Hepatic stellate cell (primary cell): ENCODE data around the gene CORO2A.

Experiments
- DNase-seq: peaks from one replicate; pipeline ENCODE4 v3.0.0; 2011; ENCODE audit warnings: low spot score

The CORO2A gene

DNA sequence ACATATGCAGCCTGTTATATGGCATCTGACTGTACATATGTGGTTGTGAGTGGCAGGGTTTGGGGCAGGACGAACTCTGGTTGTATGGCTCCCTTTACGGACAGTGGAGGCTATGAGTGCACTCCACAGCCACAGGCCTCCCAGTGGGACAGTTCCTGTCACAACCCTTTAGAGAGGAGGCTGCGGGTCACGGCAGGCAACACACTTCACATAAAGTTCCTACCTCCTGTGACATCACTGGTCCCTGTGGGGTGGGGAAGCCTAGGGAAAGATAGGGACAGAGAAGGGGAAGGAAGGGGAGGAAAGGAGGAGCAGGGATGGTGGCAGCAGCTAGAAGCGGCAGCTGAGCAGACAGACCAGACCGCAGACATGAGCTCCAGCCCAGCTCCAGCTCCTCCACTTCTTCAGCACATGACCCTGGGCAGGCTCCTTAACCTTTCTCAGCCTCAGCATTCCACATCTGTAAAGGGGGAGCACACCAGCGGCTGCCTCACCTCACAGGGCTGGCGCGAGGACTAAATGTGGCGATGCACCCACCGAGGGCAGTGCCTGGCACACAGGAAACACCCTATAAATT is 27.4 kb upstream of the CORO2A start:
- DNase-seq: no peak

DNA sequence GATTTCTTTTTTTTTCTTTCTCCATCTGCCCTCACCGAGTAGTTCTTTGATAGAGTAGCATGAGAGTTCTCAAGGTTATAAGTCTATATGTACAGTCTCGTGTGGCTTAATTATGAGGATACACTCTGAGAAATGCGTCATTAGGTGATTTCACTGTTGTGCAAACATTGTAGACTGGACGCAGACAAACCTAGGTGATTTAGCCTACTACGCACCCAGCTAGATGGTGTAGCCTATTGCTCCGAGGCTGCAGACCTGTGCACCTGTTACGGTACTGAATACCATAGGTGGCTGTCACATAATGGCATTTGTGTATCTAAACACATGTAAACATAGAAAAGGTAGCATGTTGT is 26.9 kb upstream of the CORO2A start:
- DNase-seq: no peak

DNA sequence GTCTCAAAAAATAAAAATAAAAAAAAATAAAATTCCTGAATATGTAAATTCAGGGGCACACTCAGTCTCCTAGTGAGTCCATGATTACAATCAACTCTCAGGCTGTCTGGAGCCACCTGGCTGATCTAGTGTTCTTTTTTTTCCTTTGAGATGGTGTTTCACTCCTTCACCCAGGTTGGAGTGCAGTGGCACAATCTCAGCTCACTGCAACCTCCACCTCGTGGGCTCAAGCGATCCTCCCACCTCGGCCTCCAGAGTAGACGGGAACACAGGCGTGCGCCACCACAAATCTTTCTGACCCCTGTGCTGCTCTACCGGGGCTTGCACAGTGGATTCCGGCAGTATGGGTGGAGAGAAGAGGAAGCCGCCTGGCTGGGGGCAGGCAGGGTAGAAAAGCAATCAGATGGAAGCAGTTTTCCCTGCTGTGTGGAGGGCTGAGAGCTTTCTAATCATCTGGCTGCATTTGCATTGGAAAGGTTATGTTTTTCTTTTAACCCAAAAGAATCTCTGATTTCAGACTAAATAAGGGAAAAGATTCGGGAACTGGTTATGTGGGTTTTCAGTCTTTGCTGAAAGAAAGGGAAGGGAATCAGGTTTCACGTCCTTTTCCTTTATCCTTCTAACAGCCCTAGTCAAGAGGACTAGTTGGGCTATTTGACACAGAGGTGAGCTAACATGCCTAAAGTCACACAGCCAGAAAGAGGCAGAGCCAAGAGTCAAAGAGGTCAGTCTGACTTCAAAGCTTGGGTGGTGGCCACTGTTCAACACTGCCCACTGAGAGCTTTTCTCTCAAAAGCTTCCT is 26.3 kb upstream of the CORO2A start:
- no peak for DNase-seq

DNA sequence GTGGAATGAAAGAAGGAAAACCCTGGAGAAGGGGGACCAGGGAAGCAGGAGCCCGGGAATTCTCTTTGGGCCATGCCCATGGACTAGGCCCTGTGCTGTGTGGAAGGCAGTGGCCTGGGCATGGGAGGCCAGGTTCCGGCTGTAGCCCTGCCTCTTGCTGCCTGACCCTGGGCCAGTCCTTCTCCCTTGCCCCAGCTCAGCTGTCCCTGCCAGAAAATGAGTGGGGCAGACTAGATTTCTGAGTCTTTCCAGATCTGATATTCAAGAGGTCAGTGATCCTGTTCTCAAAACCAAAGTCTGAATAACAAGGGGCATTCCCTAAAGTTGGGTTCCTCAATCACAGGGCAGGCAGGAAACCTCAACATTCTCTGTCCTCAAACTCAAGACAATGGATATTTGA is 24.8 kb upstream of the CORO2A start:
- DNase-seq: no peak

DNA sequence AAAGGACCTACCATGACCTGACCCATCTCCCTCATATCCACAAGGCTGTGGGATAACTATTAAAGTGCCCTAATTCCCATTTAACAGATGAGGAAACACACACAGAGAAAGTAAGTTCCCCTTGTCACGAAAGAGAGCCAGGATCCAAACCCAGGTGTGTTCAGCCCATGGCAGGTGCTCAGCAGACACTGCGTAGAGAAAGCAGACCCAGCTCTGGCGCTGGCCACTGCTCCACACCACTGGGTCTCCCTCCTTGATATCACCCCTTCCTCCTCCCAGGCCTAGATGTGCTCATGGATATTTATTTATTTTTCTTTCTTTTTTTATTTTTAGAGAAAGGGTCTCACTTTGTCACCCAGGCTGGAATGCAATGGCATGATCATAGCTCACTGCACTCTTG is 24.0 kb upstream of the CORO2A start:
- no peak for DNase-seq

DNA sequence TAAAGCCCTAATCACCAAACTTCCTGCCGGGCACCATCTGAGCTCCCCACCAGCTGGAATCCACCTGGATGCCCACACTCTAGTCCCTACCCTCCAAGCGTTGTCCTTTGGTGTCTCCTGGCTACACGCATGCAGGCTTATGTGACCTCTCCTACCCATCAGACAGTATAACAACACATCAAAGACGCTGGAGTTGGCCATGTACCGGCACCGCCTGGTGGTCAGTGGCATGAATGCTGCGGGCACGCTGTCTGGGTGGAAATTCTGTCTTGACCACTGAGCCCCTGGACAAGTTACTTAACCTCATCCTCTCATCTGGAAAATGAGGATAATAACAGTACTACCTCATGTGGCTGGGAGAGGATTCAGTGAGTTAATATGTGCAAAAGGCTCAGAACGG is 23.4 kb upstream of the CORO2A start:
- peak; percentile 55 for DNase-seq

DNA sequence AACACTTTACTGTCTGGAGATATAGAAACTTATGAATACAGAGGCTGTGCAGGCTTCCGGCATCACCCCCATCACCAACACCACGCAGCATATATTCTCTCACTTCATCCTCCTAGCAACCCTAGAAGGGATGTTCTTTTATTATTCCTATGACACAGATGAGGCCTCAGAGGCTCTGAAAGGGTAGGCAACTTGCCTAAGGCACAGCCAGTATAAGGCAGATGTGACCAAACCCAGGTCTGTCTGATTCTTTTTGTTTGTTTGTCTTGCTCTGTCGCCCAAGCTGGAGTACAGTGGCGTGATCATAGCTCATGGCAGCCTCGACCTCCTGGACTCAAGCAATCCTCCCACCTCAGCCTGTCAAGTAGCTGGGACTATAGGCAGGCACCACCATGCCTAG is 22.8 kb upstream of the CORO2A start:
- peak; percentile 56 for DNase-seq

DNA sequence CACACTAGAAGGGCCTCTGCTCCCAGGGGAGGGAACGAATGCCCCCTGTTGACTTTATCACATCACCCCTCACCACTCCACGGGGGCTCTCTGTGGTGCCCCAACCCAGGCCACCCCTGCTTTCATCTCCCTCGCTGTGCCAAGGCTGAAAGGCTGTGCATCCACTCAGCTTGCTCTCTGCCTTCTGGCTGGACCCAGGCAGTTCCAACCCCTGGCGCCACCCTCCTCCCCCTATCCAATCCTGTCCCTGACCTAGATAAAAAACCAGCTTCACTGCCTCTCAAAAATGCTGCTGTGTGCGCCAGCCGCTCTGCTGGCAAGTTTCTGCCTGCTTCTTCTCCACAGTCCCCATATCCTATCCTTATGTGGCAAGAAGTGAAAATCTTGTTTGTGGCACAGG is 22.4 kb upstream of the CORO2A start:
- DNase-seq: no peak

DNA sequence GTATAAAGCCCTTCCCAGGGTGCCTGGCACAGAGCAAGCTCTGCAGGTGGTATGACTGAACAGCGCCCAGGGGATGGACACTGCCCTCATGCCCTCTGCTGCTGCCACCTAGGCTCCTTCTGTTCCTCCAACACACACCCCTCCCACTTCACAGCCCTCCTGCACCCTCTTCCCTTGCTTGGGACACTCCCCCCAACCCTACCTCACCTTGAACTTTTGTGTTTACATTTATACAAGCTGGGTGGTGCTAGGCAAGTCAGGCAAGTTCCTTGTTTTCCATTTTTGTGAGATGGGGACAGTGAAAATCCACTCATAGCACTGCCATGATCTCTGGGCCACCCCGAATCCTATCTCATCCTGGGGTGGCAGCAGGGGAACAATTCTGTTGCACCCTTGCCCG is 18.8 kb upstream of the CORO2A start:
- DNase-seq: no peak

DNA sequence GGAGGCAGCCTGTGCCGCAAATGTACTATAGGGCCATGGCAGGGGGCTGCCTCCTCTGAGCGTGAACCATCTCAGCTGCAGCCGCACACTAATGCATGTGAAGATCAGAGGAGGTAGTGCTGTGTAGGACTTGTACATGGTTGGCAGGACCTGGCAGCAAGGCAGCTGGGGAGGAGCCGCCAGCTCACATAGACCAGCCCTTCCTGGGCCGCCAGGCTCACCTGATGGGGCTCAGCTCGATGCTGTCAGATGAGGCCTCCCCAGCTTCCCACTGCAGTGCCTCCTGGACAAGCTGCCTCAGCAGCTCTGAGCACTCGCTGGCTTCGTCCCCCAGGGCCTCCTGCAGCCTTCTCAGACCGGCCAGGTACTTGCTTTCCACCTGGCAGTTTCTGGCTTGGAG is 18.0 kb upstream of the CORO2A start:
- DNase-seq: no peak

DNA sequence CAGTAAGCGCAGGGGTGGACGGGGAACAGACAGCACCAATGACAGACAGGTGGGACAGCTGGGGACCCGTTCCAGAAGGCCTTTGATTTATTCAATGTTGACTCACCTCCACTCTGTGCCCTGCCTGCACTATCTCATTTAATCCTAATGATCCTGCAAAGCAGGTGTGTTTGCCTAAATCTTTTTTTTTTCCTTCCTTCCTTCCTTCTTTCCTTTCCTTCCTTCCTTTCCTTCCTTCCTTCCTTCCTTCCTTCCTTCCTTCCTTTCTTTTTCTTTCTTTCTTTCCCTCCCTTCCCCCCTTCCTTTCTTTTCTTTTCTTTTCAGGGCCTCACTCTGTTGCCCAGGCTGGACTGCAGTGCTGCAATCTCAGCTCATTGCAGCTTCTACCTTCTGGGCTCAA is 17.1 kb upstream of the CORO2A start:
- no peak for DNase-seq

DNA sequence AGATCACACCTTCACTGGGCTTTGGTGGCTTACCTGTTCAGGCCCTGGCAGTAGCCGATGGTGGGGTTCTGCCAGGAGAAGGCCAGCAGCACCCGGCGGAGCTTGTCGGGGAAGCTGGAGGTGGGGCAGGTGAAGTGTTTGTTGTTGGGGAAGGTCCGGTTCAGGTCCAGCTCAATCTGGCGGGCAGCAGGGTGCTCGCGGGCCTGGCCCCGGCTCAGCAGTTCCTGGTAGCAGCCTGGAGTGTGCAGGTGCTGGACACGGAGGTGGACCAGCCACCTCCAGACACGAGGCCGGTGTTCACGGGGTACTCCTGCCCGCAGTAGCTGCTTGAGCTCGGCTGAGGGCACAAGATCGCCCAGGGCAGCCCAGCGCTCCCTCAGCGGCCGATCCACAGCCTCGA is 16.2 kb upstream of the CORO2A start:
- no peak for DNase-seq

DNA sequence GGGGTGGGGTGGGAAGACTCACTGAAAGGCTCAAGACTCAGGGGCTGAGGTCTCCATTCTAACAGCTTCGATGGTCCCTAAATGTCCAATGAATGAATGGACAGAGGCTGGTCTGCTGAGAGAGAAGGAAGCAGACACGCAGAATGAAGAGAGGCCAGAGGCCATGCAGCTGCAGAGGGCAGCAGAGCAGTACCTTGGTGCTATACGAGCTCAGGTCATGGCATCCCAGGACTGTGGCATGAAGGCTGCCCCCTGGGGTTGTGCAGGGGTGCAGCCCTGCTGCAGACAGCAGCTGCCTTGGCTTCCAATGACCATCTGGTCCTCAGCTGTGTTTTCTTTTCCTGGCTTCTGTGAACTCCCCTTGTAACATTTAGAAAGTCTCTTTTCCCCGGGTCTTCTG is 15.2 kb upstream of the CORO2A start:
- no peak for DNase-seq

DNA sequence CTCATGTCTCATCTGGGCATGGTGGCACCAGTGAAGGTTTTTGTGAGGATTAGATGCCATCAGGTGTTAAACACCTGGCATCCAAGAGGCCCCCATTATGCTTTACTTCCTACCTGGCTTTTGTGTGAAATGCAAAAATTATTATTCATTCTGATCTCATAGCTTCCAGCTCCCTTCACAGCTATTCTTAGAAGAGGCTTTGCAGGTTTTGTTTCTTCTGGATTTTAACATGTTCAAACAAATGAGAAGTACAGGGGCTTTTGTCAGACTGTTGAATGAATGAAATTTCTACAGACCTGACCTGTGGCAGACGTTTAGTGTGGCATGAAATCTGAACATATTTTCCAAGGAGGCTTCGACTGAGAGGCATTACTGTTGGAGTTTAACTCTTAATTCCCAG is 14.3 kb upstream of the CORO2A start:
- DNase-seq: no peak

DNA sequence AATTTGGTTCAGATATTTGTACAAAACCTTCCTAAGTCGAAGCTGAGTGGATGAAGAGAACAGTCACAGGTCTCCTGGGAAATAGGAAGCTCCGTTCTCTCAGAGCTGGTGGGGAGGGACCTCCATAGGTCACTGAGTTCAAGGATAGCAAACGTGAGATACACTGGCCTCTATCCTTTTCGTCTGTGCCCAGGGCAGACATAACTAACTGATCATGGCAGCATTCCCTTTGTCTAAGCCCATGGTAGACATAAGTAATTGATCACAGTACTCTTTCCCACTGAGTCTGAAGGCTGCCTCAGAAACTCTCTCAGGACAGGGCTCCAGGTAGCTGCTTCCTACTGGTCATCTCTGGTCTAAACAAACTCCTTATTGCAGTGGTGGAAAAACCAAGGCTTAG is 12.3 kb upstream of the CORO2A start:
- DNase-seq: no peak

DNA sequence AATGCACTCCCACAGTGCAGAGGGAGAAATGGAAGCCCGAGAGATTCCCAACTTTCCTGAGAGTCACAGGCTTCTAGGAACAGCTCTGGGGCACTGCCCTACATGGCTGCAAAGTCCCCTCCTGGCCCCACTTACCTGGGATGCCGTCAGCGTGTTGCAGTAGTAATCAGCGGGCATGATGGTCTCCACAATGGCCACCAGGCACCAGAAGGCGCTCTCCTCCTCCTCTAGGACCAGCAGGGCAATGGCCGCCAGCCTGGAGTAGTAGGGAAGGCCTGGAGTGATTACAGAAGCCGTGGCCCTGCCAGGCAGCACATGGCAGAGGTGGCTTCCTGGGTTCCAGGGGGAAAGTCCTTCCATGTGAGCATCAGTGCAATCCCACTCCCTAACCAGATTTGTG is 10.7 kb upstream of the CORO2A start:
- no peak for DNase-seq

DNA sequence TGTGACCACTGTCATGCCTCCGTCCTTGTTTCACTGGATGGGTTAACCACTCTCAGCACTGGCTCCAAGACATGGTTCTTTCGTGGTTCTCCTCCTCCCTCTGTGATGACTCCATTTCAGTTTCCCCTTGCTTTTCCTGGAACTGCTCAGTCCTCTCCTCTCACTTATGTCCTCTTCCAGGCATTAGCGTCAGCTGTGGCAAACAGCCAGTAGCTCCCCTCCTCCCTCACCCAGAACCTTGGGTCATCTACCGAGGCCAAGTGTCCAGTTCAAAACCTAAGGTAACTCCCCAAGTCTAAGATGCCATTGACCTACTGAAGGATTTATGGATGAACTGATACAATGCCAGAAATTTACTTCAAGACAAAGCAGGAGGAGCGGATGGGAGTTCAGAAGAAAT is 9.8 kb upstream of the CORO2A start:
- DNase-seq: no peak

DNA sequence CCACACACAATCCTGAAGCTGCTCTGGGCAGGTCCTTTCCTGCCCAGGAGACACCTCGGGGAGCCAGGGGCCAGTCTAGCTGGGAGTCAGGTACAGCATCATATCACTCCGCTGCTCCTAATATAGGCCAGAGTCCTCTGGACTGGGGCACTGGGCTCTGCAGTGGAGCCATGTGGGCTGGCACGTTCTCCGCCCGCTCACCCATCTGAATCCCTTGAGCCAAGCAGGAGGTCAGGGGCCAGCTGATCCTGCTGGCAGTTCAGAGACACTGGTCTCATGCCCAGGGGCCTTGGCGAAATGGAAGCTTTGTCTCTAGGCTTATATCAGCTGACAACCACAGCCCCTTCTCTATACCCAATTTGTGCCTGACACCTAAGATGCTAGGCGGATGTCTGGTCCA is 9.3 kb upstream of the CORO2A start:
- DNase-seq: no peak

DNA sequence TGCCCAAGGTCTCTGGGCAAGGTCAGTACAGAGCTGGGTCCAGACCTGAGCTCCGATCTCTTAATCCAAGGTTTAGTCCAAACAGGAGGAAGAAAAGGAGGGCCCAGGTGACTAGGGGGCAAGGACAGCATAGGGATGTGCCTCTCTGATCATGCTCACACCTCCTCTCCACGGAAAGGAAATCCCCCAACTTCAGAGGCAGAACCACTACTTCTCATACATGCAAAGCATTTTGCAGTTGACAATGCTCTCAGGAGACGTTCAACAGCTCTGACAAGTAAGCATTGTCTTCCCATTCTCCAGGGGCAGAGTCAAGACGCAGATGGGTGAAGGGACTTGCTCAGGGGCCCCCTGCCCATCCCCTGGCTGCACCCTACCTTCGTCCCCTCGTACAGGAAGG is 8.7 kb upstream of the CORO2A start:
- DNase-seq: no peak

DNA sequence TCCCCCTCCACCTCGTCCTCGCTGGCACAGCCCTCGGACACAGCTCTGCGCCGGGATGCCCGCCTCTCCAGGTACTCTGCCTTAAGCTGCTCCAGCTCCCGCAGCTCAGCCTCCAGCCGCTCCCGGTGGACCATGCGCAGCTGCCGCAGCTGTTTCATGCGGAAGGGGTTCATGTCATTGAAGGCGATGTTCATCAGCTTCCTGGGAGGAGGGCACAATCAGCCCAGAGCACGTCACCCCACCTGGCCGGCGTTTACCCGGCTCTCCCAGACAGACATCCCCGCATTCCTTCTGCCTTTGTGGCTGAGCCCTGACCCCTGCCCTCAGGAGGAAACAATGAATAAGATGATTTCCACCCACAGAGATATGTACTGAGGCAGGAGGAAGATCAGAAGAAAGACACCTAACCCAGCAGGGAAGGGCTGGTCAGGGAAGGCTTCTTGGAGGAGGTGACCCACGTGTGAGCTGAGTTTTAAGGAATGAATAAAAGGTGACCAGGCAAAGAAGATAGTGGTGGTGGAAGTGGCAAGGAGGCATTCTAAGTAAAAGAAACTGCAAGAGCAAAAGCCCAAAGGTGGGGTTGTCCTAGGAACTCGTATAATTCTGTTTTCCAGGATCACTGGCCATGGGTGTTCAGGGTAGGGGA is 7.1 kb upstream of the CORO2A start:
- DNase-seq: no peak

DNA sequence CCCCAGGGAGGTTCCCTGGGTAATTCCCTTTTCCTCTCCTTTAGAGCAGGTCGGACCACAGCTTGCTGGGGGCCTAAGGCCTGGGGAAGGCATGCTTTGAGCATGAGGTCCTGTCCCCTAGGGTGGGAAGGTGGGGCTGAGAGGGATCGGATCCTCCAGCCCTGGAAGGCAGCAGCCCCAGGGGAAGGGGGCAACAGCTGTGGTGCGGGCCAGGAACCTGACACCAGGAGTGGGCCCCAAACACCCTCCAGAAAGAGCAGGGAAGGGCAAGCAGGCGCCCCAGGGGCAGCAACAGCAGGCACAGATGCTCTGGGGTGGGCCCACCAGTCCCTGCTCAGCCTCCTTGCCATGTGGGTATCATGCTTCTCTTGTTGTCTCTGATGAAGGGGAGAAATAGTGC is 3.2 kb upstream of the CORO2A start:
- DNase-seq: no peak

DNA sequence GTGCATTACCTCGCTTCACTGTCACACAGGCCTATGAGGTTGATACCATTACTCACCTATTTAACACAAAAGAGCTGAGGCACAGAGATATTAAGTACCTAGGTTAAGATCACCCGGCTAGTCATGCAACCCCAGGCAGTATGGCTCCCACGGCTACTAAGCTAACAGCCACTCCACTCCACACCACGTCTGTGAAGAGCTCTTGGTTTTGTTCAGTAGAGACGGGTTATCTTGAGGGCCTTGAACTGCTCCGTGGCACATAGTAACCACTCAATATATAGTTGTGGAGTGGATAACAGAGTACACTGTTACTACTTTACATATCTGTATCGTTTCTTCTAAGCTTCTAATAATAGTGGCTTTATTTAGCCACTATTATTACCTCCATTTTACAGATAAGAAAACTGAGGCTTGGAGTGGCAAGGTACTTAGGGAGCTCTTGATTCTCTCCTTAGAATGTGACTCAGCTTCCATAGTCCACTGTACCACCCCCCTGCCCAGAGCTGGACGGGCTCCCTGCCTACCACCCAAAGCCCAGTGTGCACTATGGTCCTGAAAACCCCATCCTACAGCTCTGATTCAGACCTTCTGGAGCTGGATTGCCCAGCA is 1.0 kb upstream of the CORO2A start:
- no peak for DNase-seq
